ENCODE results near the gene RBM43.

The RBM43 gene

DNA sequence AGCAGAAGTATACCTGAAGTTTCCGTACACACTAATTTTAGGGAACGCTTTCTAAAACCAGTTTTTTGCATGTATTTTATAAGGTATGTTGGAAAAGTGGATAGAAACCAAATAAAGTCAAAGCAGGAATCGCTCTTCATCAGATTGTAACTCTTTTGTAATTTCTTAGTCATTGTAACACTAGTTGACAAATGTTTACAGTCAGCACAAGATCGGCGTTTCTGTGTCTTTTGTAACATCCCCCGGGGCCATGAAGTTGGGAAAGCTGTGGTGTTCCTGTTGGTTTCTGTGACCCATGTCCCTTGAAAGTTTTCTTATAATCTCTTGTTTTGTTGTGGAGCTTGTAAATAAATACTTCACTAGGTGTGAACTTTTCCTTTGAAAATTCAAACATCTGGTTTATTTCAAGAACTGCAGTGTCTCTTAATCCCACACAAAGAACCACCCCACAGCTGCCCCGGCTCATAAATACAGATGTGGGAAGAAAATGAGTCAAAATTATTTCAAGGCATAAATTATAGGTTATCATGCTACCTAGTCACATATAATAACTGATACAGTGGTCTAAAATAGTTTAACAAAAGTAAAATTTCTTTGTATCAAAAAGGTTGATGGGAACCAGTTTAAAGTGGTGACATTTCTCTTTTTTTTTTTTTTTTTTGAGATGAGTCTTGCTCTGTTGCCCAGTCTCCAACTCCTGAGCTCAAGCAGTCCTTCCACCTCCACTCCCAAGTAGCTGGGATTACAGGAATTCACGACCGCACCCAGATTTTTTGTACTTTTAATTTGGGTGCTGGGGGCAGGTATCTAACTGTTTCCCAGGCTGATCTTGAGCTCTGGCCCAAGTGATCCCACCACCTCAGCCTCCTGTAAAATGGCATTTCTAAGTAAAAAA is 28.6 kb upstream of the RBM43 start:
- Histone ChIP-seq H3K27me3 (no peaks in the 10 kb centered on the region), H3K36me3 (no peaks in the 10 kb centered on the region), H3K9me3 (no peaks in the 10 kb centered on the region), H3K27ac (peak overlapping the region; percentile 100), H3K4me1 (ENCODE audit: control insufficient read depth in 1 of 2, insufficient read depth in 1 of 2, low read depth in 1 of 2, low read length in 1 of 2) (peaks cover 64 to 66% of the 10 kb centered on the region in 2 experiments), H3K4me3 (ENCODE audit: low read depth in 1 of 2, low read length in 1 of 2) (peak overlapping the region; percentile 85 to 86)
- no peak for TF ChIP-seq CTCF (IDR thresholded peaks at IDR 0.05)

DNA sequence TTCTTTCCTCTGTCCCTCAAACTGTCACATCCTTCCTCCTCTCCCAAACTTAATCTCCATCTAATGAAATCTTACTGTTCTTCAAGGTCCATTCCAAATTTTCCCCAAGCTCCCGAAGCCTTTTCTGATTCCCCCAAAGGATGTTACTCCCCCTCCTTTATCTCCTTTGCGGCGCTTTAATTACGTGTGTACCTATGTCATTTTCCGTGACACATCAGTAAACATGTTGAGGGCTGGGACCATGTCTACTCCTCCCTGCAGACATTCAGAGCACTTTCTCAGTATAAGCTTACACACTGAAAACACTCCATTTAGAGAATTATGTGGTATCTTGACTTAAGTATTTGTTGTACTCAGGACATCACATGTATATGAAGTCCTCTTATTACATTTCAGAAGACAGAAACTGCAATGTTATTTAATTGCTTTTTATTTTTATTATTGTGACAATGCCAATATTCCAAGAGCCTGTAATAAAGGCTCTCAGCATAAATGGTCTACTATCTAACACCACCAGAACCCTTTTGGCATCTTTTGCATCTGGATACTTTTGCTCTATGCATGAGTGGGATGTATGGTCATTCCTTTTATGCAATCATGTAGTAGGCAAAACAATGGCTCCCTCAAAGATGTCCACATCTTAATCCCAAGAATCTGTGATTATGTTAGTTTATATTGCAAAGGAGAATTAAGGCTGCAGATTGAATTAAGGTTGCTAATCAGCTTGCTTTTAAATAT is 26.0 kb upstream of the RBM43 start:
- Histone ChIP-seq H3K27ac (peak overlapping the region; percentile 100), H3K27me3 (no peaks in the 10 kb centered on the region), H3K9me3 (no peaks in the 10 kb centered on the region), H3K4me1 (ENCODE audit: control insufficient read depth in 1 of 2, insufficient read depth in 1 of 2, low read depth in 1 of 2, low read length in 1 of 2) (peaks cover 61 to 63% of the 10 kb centered on the region in 2 experiments), H3K4me3 (ENCODE audit: low read depth in 1 of 2, low read length in 1 of 2) (peak overlapping the region; percentile 85 to 86), H3K36me3 (peaks cover under 1% of the 10 kb centered on the region)
- no peak for TF ChIP-seq CTCF (IDR thresholded peaks at IDR 0.05)

DNA sequence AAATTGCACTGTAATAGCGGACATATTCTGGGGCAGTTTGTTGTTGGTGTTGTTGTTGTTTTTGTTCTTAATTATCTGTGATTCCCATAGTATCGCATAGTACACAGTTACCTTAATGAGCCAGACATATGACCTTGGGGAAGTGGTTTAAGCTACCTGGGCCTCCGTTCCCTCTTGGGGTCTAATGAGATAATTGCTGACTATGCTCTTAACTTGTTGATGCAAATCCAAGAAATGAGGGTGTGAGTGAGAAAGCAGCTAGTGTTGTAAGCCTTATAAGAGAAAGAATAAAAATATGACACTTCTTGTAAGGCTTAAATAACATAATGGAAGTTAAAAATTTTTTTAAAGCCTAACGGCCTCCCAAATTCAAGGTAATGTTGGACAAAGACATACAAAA is 20.7 kb upstream of the RBM43 start:
- H3K27me3 ChIP-seq, result no peaks in the 10 kb centered on the region
- H3K4me1 ChIP-seq (ENCODE audit: control insufficient read depth in 1 of 2, insufficient read depth in 1 of 2, low read depth in 1 of 2, low read length in 1 of 2), result peaks cover 19 to 21% of the 10 kb centered on the region in 2 experiments
- no peak overlapping the region for H3K27ac ChIP-seq
- H3K9me3 ChIP-seq, result no peaks in the 10 kb centered on the region
- no peak overlapping the region for H3K4me3 ChIP-seq (ENCODE audit: low read depth in 1 of 2, low read length in 1 of 2)
- TF ChIP-seq CTCF (IDR thresholded peaks at IDR 0.05), result no peak
- peaks cover 54% of the 10 kb centered on the region for H3K36me3 ChIP-seq

DNA sequence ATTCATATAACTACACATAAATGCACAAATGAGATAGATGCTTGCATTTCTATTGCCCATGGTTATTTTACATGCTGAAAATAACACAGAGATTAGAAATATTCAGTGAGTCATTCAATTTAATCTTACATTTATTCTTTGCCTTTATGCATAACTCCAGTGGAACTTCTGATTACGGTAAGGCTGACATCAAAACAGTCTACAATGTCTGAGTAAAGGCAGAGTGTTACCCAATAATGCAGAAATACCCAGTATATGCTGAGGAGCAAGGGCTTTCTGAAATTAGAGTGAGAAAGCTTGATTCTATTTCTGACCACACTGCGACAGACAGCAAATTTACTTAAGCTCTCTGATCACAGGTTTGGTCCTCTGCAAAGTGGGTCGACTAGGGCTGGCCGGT is 18.6 kb upstream of the RBM43 start:
- TF ChIP-seq CTCF (IDR thresholded peaks at IDR 0.05), result no peak
- no peak overlapping the region for H3K4me3 ChIP-seq (ENCODE audit: low read depth in 1 of 2, low read length in 1 of 2)
- no peaks in the 10 kb centered on the region for H3K9me3 ChIP-seq

GRCh38 chr2:151278487-151278886 is 16.8 kb upstream of the RBM43 start:
- Histone ChIP-seq H3K4me1 (ENCODE audit: control insufficient read depth in 1 of 2, insufficient read depth in 1 of 2, low read depth in 1 of 2, low read length in 1 of 2) (no peaks in the 10 kb centered on the region), H3K36me3 (peaks cover 93% of the 10 kb centered on the region), H3K4me3 (ENCODE audit: low read depth in 1 of 2, low read length in 1 of 2) (no peak overlapping the region), H3K9me3 (no peaks in the 10 kb centered on the region), H3K27ac (no peak overlapping the region), H3K27me3 (no peaks in the 10 kb centered on the region)
- TF ChIP-seq CTCF (IDR thresholded peaks at IDR 0.05), result no peak

More for the DNA sequence above, 18.6 kb upstream of the RBM43 start:
- H3K27ac ChIP-seq, result peak overlapping the region; percentile 21
- H3K36me3 ChIP-seq, result peaks cover 75% of the 10 kb centered on the region
- no peaks in the 10 kb centered on the region for H3K4me1 ChIP-seq (ENCODE audit: control insufficient read depth in 1 of 2, insufficient read depth in 1 of 2, low read depth in 1 of 2, low read length in 1 of 2)
- H3K27me3 ChIP-seq, result no peaks in the 10 kb centered on the region

All from neutrophil (primary cell).